K562 (cell line): ENCODE measurements around the gene CD164. TPM values are rescaled to one million over a fixed set of nuclear protein-coding genes. Genes with fewer than 3 reads are reported as not detected.

ENCODE experiments used
- BHLHE40 ChIP-seq: IDR thresholded peaks from 2 replicates; pipeline ENCODE4 v1.6.1; 2011; ENCODE audit warnings: low read length, improper control_type of control experiment
- CBX8 ChIP-seq: fragments of 200-600 bp; sonication (generic); IDR thresholded peaks from 2 replicates; pipeline ENCODE4 v1.6.1; 2012; ENCODE audit warnings: borderline replicate concordance, mixed run types, low read depth, mild to moderate bottlenecking, moderate library complexity, mixed read lengths, low read length, control low read depth, inconsistent platforms; ENCODE audit not compliant: poor library complexity, severe bottlenecking; ENCODE audit errors: extremely low read depth
- CSDE1 ChIP-seq, 2 experiments: fragments of 450-650 bp; IDR thresholded peaks; 2 replicates each; pipeline ENCODE4 v1.6.1; 2016; ENCODE audit warnings: mild to moderate bottlenecking in 1 of 2
- DDX20 ChIP-seq: fragments of 450-650 bp; IDR thresholded peaks from 2 replicates; pipeline ENCODE4 v1.6.1; 2016; ENCODE audit warnings: missing genetic modification characterization, low read depth, mild to moderate bottlenecking, missing compliant biosample characterization, moderate library complexity
- ETV5 ChIP-seq: sonication (generic); formaldehyde crosslinking; IDR thresholded peaks from 2 replicates; pipeline ENCODE4 v1.4.0; 2020; ENCODE audit warnings: low read depth, mild to moderate bottlenecking, missing genetic modification reagents
- ETV6 ChIP-seq, 3 experiments: fragments of 150-350 bp in 1 of 3; sonication (generic) in 1 of 3; formaldehyde crosslinking in 1 of 3; IDR thresholded peaks; 2 replicates each; pipeline versions ENCODE4 v1.6.1 to v1.8.0; 2014 to 2022; ENCODE audit warnings: borderline replicate concordance in 2 of 3, low read depth in 2 of 3, antibody characterized with exemption in 1 of 3, low read length in 1 of 3, mild to moderate bottlenecking in 1 of 3, missing genetic modification reagents in 1 of 3
- FOXJ2 ChIP-seq: fragments of 200-800 bp; sonication (Bioruptor generic); IDR thresholded peaks from 2 replicates; pipeline ENCODE4 v1.6.1; 2016; ENCODE audit warnings: missing genetic modification characterization, missing compliant biosample characterization
- JUNB ChIP-seq: fragments of 450-650 bp; formaldehyde crosslinking; conservative IDR thresholded peaks from 2 replicates; pipeline ENCODE4 v1.4.0; 2020; ENCODE audit warnings: mild to moderate bottlenecking
- KDM1A ChIP-seq, 2 experiments: fragments of 450-650 bp; IDR thresholded peaks; 2 replicates each; pipeline ENCODE4 v1.6.1; 2016; ENCODE audit warnings: mild to moderate bottlenecking in 2 of 2
- KLF1 ChIP-seq: fragments of 450-650 bp; IDR thresholded peaks from 2 replicates; pipeline ENCODE4 v1.6.1; 2016; ENCODE audit warnings: missing genetic modification characterization, missing compliant biosample characterization
- MAFG ChIP-seq: fragments of 450-650 bp; conservative IDR thresholded peaks from 2 replicates; pipeline ENCODE4 v1.6.1; 2016; ENCODE audit warnings: missing genetic modification characterization, missing compliant biosample characterization
- NFE2L1 ChIP-seq: fragments of 450-650 bp; IDR thresholded peaks from 2 replicates; pipeline ENCODE4 v1.6.1; 2016; ENCODE audit warnings: missing genetic modification characterization, low read depth, mild to moderate bottlenecking, missing compliant biosample characterization, moderate library complexity, borderline replicate concordance
- NFIX ChIP-seq: fragments of 250-450 bp; sonication (Bioruptor Pico); IDR thresholded peaks from 2 replicates; pipeline ENCODE4 v1.4.0; 2020; ENCODE audit warnings: low read depth, mild to moderate bottlenecking, moderate library complexity
- NFXL1 ChIP-seq: fragments of 450-650 bp; formaldehyde crosslinking; IDR thresholded peaks from 2 replicates; pipeline ENCODE4 v1.4.0; 2021; ENCODE audit warnings: mild to moderate bottlenecking
- PHF21A ChIP-seq: fragments of 450-650 bp; IDR thresholded peaks from 2 replicates; pipeline ENCODE4 v1.6.1; 2017; ENCODE audit warnings: low read depth, borderline replicate concordance
- RBM25 ChIP-seq: fragments of 200-400 bp; formaldehyde crosslinking; IDR thresholded peaks from 2 replicates; pipeline ENCODE4 v1.6.1; 2018; ENCODE audit warnings: low read length, low read depth, moderate library complexity; ENCODE audit not compliant: severe bottlenecking
- SAFB2 ChIP-seq: fragments of 200-400 bp; formaldehyde crosslinking; IDR thresholded peaks from 2 replicates; pipeline ENCODE4 v1.6.1; 2018; ENCODE audit warnings: borderline replicate concordance, low read length, low read depth, moderate library complexity; ENCODE audit not compliant: severe bottlenecking
- SIN3B ChIP-seq: fragments of 450-650 bp; IDR thresholded peaks from 2 replicates; pipeline ENCODE4 v1.6.1; 2017; ENCODE audit warnings: low read depth, mild to moderate bottlenecking, moderate library complexity
- TGIF2 ChIP-seq: sonication (generic); formaldehyde crosslinking; IDR thresholded peaks from 2 replicates; pipeline ENCODE4 v1.8.1; 2022; ENCODE audit warnings: mild to moderate bottlenecking, missing genetic modification reagents, moderate library complexity
- ZFX ChIP-seq: sonication (generic); formaldehyde crosslinking; IDR thresholded peaks from 2 replicates; pipeline ENCODE4 v1.8.0; 2022; ENCODE audit warnings: mild to moderate bottlenecking, missing genetic modification reagents, moderate library complexity
- ZNF134 ChIP-seq: fragments of 250-450 bp; sonication (Bioruptor Pico); conservative IDR thresholded peaks from 2 replicates; pipeline ENCODE4 v1.4.0; 2020
- ZNF146 ChIP-seq: IDR thresholded peaks from one replicate; pipeline ENCODE4 v1.6.1; 2018; ENCODE audit warnings: missing compliant biosample characterization; ENCODE audit not compliant: unreplicated experiment
- ZNF175 ChIP-seq: fragments of 200-800 bp; sonication (Bioruptor generic); IDR thresholded peaks from 2 replicates; pipeline ENCODE4 v1.6.1; 2016; ENCODE audit warnings: low read depth, mild to moderate bottlenecking, missing genetic modification characterization, missing compliant biosample characterization
- ZNF324 ChIP-seq: fragments of 250-450 bp; sonication (Bioruptor Pico); IDR thresholded peaks from 2 replicates; pipeline ENCODE4 v1.4.0; 2020; ENCODE audit warnings: mild to moderate bottlenecking
- ZNF780A ChIP-seq: fragments of 250-450 bp; sonication (Bioruptor Pico); IDR thresholded peaks from 2 replicates; pipeline ENCODE4 v1.5.0; 2021; ENCODE audit warnings: mild to moderate bottlenecking
- polyA plus RNA-seq, 8 experiments: library from polyadenylated mRNA; depleted of rRNA in 4 of 8; stranded (reverse) in 5 of 8; unstranded in 3 of 8; fragments of >200 nt; fragmentation: Nextera tagmentation in 2 of 8; fragmentation: Illumina TruSeq in 1 of 8; extraction: Ambion mirVana in 2 of 8; extraction: Trizol in 1 of 8; gene quantifications; 2 replicates each; pipeline versions ENCODE4 v1.2.1 to v1.2.3, GENCODE V29; 2011 to 2014; ENCODE audit warnings: inconsistent platforms in 1 of 8, missing spikeins in 1 of 8
- total RNA-seq, 7 experiments: library from RNA; depleted of rRNA in 6 of 7; stranded (reverse); fragments of >200 nt in 6 of 7; fragmentation: Illumina TruSeq in 2 of 7; extraction: Trizol in 2 of 7; gene quantifications; 2 replicates each; pipeline versions ENCODE4 v1.2.1 to v1.2.3, GENCODE V29; 2011 to 2021; ENCODE audit warnings: low replicate concordance in 1 of 7
- TF ChIP-seq, protein P1 (sequence below): fragments of 450-650 bp; IDR thresholded peaks from 2 replicates; pipeline ENCODE4 v1.6.1; 2018; ENCODE audit warnings: mild to moderate bottlenecking, low read depth; ENCODE audit not compliant: partially characterized antibody
- TF ChIP-seq, protein P2 (sequence below): fragments of 250-450 bp; sonication (Bioruptor Pico); IDR thresholded peaks from 2 replicates; pipeline ENCODE4 v1.5.1; 2021; ENCODE audit warnings: mild to moderate bottlenecking

The CD164 gene
- total and polyA plus RNA-seq, 9 of the 15 experiments (the other 6 are each of a cell fraction or from before 2014, with no cell fraction given), result 79.5 to 317 (median 165) TPM

DNA sequence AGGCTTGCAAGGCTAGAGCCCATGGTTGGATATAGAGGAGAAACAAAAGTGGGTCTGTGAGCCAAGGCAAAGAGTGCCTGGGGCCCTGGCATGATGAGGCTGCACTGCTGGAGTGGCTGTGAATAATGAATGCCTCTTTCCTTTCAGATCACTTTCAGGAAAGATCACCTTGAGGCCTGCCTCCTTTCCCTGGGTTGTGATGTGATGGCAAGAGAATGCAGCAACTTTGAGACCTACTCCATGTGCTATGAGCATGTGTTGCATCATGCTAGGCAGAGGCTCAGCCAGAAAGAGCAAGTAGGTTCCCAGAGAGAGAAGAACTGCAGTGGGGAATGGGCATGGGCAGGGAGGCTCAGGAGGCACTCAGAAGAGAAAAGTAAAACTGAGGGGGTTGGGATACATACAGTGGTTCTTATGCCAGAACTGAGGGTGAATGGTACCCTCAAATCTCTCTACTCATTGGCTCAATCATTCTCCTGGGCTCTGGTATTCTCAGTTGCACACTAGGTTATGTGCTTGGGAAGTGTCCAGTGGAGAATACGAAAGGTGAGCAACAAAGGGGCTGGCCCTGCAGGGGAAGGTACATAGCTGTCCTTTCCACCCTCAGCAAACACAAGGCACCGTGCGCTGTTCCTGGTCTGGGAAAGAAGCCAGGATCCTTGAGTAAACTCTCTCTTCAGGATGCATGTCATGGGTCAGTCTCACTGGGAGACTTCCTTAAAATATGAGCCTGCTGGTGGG lies 45.9 kb downstream of the CD164 start (continued):
- TF ChIP-seq CBX8, result no peak
- 0 out of 2 replicates have a peak, but pooled peaks have one; percentile 9 for TF ChIP-seq NFIX
- peak; percentile 46; the same call in 1 of the 2 replicates for TF ChIP-seq DDX20 (tag)
- TF ChIP-seq SIN3B, result no peak
- TF ChIP-seq NFXL1, result peak; percentile 67; the same call in 1 of the 2 replicates
- TF ChIP-seq KLF1 (tag), result no peak
- TF ChIP-seq TGIF2 (CRISPR knock-in tag), result no peak
- TF ChIP-seq ZNF780A (CRISPR knock-in tag), result no peak
- peak; percentile 68; the same call in 1 of the 2 replicates for TF ChIP-seq ZNF175 (CRISPR knock-in tag)
- no peak for TF ChIP-seq PHF21A
- no peak for TF ChIP-seq NFE2L1 (tag)
- TF ChIP-seq ZNF146 (CRISPR knock-in tag), result no peak
- TF ChIP-seq MAFG (tag), result no peak
- no peak for TF ChIP-seq ZNF324 (CRISPR knock-in tag)
- no peak for TF ChIP-seq ETV6 (IDR thresholded peaks at IDR 0.05; ENCODE audit: borderline replicate concordance in 1 of 2, low read depth in 2 of 2, low read length in 1 of 2)
- no peak for TF ChIP-seq ETV6 (CRISPR knock-in tag; IDR thresholded peaks at IDR 0.05; ENCODE audit: borderline replicate concordance)
- peak; percentile 81; the same call in 1 of the 2 replicates for TF ChIP-seq FOXJ2 (tag)
- TF ChIP-seq ETV5 (CRISPR knock-in tag), result no peak
- TF ChIP-seq CSDE1 (IDR thresholded peaks at IDR 0.05), result no peak
- TF ChIP-seq RBM25, result peak; percentile 62
- TF ChIP-seq ZNF134 (CRISPR knock-in tag), result no peak
- TF ChIP-seq JUNB (CRISPR knock-in tag), result no peak; the same call in 1 of the 2 replicates
- TF ChIP-seq ZFX (CRISPR knock-in tag), result no peak
- TF ChIP-seq, protein P1, sequence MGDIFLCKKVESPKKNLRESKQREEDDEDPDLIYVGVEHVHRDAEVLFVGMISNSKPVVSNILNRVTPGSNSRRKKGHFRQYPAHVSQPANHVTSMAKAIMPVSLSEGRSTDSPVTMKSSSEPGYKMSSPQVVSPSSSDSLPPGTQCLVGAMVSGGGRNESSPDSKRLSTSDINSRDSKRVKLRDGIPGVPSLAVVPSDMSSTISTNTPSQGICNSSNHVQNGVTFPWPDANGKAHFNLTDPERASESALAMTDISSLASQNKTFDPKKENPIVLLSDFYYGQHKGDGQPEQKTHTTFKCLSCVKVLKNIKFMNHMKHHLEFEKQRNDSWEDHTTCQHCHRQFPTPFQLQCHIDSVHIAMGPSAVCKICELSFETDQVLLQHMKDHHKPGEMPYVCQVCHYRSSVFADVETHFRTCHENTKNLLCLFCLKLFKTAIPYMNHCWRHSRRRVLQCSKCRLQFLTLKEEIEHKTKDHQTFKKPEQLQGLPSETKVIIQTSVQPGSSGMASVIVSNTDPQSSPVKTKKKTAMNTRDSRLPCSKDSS, result no peak
- no peak for TF ChIP-seq KDM1A (IDR thresholded peaks at IDR 0.05)
- TF ChIP-seq, protein P2, sequence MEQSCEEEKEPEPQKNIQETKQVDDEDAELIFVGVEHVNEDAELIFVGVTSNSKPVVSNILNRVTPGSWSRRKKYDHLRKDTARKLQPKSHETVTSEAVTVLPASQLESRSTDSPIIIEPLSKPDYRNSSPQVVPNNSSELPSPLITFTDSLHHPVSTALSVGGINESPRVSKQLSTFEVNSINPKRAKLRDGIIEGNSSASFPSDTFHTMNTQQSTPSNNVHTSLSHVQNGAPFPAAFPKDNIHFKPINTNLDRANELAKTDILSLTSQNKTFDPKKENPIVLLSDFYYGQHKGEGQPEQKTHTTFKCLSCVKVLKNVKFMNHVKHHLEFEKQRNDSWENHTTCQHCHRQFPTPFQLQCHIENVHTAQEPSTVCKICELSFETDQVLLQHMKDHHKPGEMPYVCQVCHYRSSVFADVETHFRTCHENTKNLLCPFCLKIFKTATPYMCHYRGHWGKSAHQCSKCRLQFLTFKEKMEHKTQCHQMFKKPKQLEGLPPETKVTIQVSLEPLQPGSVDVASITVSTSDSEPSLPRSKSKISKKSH (CRISPR knock-in tag), result no peak
- TF ChIP-seq BHLHE40, result no peak
- TF ChIP-seq SAFB2, result no peak
